HG03565 (cell line): ENCODE results near the gene ELOVL2.

Experiments used
- ATAC-seq: cut with Tn5 transposase; IDR thresholded peaks from one replicate; pipeline ENCODE4 v1.9.1; 2021; ENCODE audit warnings: mild to moderate bottlenecking, moderate library complexity; ENCODE audit not compliant: unreplicated experiment

The ELOVL2 gene

GRCh38 chr6:11062083-11062482, 18.0 kb upstream of the ELOVL2 start:
- ATAC-seq, result no peak

- ATAC-seq, result no peak
Measured at GRCh38 chr6:11058406-11058805, 14.3 kb upstream of the ELOVL2 start.

DNA sequence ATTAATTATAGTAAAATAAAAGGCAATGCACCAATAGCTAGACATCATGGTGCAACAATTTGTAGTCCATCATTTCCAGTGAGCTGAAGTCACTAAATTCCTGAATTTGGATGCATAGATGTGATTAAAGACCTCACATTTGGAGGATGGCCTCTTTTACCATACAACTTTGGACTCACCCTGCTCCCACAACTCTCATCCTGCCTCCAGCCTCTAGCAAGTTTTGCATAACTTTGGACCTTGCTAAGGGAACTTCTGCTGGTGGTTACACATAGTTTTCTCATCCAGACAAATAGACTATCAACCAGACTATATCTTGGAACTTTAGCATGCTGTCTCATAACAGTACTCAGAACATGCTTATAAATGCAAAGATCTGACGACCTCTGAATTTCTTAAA, 12.8 kb upstream of the ELOVL2 start:
- ATAC-seq, result no peak

- no peak for ATAC-seq
Measured at GRCh38 chr6:11055127-11055627, 11.1 kb upstream of the ELOVL2 start.

DNA sequence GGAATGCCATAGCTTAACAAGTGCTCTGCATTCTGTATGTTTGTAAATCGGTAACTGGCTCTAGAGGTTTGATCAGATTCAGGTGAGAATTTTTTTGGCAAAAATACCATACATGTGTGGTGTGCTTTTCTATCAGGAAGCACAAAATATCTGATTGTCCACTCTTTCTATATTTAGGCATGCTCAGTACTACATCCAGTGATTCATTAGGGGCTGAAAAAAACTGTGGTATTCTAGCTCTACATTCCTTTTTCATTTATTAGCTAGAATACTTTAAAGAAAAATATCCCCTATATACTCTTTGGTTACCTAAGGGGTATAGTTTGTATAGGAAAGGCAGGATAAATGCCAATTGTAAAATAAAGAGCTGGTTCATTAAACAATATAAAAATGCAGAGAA, 10.6 kb upstream of the ELOVL2 start:
- no peak for ATAC-seq

- ATAC-seq, result no peak
Measured at GRCh38 chr6:11053307-11053706, 9.2 kb upstream of the ELOVL2 start.

- ATAC-seq, result no peak
Measured at GRCh38 chr6:11050731-11051130, 6.6 kb upstream of the ELOVL2 start.

DNA sequence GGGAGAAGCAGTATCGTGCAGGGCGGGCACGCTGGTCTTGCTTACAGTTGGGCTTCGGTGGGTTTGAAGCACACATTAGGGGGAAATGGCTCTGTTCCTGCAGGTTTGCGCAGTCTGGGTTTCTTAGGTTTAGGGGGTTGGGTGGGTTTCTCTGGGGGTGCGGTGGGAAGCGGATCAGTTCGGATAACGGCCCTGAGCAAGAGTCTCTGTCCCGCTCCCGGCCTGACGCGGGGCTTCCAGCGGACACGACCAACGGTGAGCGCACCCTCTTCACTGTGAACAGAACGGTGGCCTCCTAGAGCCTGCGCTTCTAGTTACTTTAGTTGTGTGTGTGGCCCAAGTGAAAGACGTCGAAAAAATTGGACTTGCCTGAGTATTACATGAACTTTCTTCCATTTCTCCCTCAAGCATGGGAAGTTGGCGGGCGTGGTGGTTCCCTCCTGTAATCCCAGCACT, 635 bp upstream of the ELOVL2 start:
- no peak for ATAC-seq

DNA sequence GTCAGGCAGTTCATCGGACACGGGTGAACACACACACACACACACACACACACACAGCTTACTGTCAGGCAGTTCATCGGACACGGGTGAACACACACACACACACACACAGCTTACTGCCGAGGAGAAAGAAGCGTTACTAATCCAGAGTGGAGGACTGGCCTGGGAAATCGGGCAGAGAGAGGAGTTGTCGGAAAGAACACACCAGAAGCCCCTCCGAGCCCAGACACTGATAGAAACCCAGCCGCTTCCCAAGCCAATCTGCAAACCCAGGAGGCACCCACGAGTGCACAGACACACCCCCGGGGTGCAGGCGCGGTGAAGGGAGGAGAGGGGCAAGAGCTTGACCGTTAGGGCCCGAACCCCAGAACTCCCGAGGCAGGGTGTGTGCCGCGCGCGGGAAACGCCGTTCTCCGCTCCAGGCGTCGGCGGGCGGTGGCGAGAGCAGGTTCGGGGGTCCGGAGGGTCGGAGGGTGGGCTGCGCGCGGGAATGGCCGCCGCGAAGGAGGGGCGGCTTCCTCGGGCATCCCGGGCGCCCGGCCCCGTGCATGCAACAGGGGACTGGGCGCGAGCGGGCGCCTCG, 636 bp downstream of the ELOVL2 start:
- ATAC-seq, result no peak

DNA sequence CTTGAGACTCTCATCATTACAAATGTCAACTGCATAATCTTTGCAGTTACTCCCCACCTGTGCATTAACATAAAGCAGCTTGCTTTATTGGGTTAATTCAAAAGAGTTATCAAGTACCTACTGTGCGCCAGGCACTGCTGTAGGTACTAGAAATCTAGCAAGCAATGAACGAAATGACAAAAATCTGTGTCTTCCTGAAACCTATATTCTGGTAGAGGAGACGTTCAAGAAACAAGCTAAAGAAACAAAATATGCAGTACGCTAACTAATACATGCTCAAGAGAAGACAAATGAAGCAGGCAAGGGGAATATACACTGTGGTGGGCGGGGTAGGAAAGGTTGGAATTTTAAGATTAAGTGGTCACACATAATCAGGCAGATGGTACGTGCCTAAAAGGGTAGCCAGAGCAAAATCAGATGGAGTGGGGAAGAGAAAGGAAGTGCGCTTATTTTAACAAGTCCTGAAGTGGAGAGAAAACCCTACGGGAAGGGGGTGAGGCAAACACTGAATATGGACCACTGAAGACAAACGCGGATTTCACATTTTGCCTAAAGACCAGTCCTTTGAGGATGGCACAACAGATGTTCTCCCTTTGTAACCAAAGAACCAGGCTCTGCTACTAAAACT, 1.2 kb downstream of the ELOVL2 start:
- no peak for ATAC-seq

- ATAC-seq, result no peak
Measured at GRCh38 chr6:11042025-11042749, 1.9 kb downstream of the ELOVL2 start.

- ATAC-seq, result no peak
Measured at GRCh38 chr6:11040134-11040533, 4.0 kb downstream of the ELOVL2 start.

GRCh38 chr6:11039040-11039439, 5.1 kb downstream of the ELOVL2 start:
- ATAC-seq, result no peak

DNA sequence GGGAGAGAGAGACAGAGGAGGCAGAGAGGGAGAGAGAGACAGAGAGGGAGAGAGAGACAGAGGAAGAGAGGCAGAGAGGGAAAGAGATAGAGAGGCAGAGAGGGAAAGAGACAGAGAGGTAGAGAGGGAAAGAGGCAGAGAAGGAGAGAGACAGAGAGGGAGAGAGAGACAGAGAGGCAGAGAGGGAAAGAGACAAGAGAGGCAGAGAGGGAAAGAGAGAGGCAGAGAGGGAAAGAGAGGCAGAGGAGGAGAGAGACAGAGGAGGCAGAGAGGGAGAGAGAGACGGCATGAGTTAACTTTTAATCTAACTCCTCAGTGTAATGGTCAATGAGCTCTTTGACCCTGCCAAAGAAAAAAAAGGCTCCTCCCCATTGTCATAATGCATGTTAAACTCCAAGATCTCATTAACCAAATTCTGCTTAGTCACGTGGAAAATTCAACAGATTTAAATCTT, 7.1 kb downstream of the ELOVL2 start:
- ATAC-seq, result no peak

GRCh38 chr6:11036351-11036740, 7.8 kb downstream of the ELOVL2 start:
- ATAC-seq, result no peak

- ATAC-seq, result no peak
Measured at GRCh38 chr6:11035616-11036350, 8.3 kb downstream of the ELOVL2 start.

DNA sequence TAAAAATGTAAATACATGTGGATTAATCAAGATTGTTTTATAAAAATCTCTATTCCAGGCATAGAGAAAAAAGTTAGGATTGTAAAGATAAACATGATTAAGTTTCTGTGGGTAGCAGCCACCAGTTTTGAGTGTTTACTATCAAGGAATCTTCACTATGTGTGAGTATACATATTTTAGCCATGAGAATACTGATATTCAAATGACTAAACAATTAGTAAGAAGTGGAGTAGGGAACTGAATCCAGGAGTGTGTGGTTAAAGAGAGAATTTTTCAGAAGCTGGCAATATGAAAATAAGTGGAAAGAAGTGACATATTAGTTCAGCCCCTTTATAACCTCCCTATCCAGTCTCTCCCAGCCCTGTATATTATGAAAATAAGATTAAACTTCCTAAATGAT, 10.3 kb downstream of the ELOVL2 start:
- ATAC-seq, result no peak

DNA sequence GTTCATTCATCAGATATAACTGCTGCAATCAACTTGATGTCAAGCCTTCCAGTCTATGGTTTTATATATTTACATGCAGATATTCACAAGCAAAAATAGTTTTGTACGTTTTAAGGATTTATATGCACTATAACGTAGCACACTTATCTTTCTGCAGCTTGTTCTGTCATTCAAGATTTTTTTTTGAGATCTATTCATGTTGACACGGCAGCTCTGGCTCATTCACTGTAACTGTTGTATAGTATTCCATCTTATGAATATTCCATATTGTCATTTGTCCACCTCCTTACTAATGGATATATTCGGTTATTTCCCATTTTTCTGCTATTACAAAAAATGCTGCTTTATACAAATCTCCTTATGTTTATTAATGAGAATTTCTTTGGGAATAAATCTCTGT, 13.2 kb downstream of the ELOVL2 start:
- no peak for ATAC-seq

DNA sequence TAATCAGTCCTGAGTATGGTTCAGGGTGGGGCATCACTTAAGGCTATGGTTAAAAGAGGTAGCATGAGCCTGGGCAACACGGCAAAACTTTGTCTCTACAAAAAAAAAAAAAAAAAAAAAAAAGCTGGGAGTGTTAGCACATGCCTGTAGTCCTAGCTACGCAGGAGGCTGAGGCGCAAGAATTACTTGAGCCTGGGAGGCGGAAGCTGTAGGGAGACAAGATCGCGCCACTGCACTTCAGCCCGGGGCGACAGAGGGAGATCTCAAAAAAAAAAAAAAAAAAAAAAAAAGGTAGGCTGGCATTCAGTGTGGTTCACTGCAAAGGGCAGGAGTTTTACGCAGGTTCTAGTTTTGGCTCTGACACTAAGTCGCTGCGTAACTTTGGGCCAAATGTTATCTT, 15.1 kb downstream of the ELOVL2 start:
- no peak for ATAC-seq

GRCh38 chr6:11027565-11028110, 16.5 kb downstream of the ELOVL2 start:
- no peak for ATAC-seq
